GM23338 (cell line): ENCODE results near the gene SLIT1. TPM values are rescaled to one million over a fixed set of nuclear protein-coding genes. Genes with fewer than 3 reads are reported as not detected.

Experiments used
- ATAC-seq: fragments of 200-7000 bp; cut with Tn5 transposase; 3 replicates; pipeline ENCODE4 v1.9.1; 2020
- DNase-seq: peaks from one replicate; pipeline ENCODE4 v3.0.0-alpha.2; 2015; ENCODE audit warnings: low spot score
- H2AFZ ChIP-seq: fragments of 200-600 bp; sonication (generic); 2 replicates; pipeline ENCODE4 v1.8.0; 2016; ENCODE audit warnings: antibody characterized with exemption, mild to moderate bottlenecking, moderate library complexity
- H3F3A ChIP-seq: fragments of 200-600 bp; sonication (generic); replicated peaks from 2 replicates; pipeline ENCODE4 v1.8.0; 2017; ENCODE audit warnings: antibody characterized with exemption, mixed run types, low read depth
- H3K27ac ChIP-seq: fragments of 200-600 bp; sonication (generic); 2 replicates; pipeline ENCODE4 v1.6.1; 2016; ENCODE audit warnings: low read depth
- H3K27me3 ChIP-seq: fragments of 200-600 bp; sonication (generic); 2 replicates; pipeline ENCODE4 v1.8.0; 2016; ENCODE audit warnings: mild to moderate bottlenecking, mixed run types, moderate library complexity; ENCODE audit not compliant: insufficient read depth
- H3K36me3 ChIP-seq: fragments of 200-600 bp; sonication (generic); 2 replicates; pipeline ENCODE4 v1.8.0; 2016; ENCODE audit warnings: mild to moderate bottlenecking; ENCODE audit not compliant: insufficient read depth
- H3K4me1 ChIP-seq: fragments of 200-600 bp; sonication (generic); 2 replicates; pipeline ENCODE4 v1.8.0; 2016; ENCODE audit warnings: mild to moderate bottlenecking, moderate library complexity; ENCODE audit not compliant: insufficient read depth
- H3K4me2 ChIP-seq: fragments of 200-600 bp; sonication (generic); 2 replicates; pipeline ENCODE4 v1.7.1; 2017; ENCODE audit warnings: mixed run types
- H3K4me3 ChIP-seq: fragments of 200-600 bp; sonication (generic); 2 replicates; pipeline ENCODE4 v1.6.1; 2016; ENCODE audit warnings: mixed run types
- H3K79me2 ChIP-seq: fragments of 200-600 bp; sonication (generic); replicated peaks from 2 replicates; pipeline ENCODE4 v1.8.0; 2017; ENCODE audit warnings: mild to moderate bottlenecking; ENCODE audit not compliant: insufficient read depth
- H3K9me2 ChIP-seq: fragments of 200-600 bp; sonication (generic); 2 replicates; pipeline ENCODE4 v1.8.0; 2017; ENCODE audit not compliant: insufficient read depth
- H4K20me1 ChIP-seq: fragments of 200-600 bp; sonication (generic); replicated peaks from 2 replicates; pipeline ENCODE4 v1.8.0; 2017; ENCODE audit warnings: mild to moderate bottlenecking; ENCODE audit not compliant: insufficient read depth
- H3K27ac Mint-ChIP-seq: 2 replicates; pipeline ENCODE4 v1.8.0; 2020; ENCODE audit warnings: inconsistent platforms, mild to moderate bottlenecking, moderate library complexity, mixed read lengths
- H3K27me3 Mint-ChIP-seq: 3 replicates; pipeline ENCODE4 v1.8.0; 2022; ENCODE audit warnings: low read depth, mild to moderate bottlenecking, moderate library complexity, mixed read lengths, inconsistent platforms; ENCODE audit not compliant: insufficient read depth, poor library complexity
- H3K36me3 Mint-ChIP-seq: 3 replicates; pipeline ENCODE4 v1.8.0; 2021; ENCODE audit warnings: low read depth, mild to moderate bottlenecking, inconsistent platforms, moderate library complexity, mixed read lengths
- H3K4me1 Mint-ChIP-seq: 3 replicates; pipeline ENCODE4 v1.8.0; 2020; ENCODE audit warnings: mild to moderate bottlenecking, inconsistent platforms, mixed read lengths
- H3K4me3 Mint-ChIP-seq: 3 replicates; pipeline ENCODE4 v1.8.0; 2021; ENCODE audit warnings: moderate library complexity, mild to moderate bottlenecking, inconsistent platforms, mixed read lengths
- H3K9me3 Mint-ChIP-seq: 3 replicates; pipeline ENCODE4 v1.8.0; 2020; ENCODE audit warnings: moderate library complexity, mild to moderate bottlenecking, inconsistent platforms, mixed read lengths
- EZH2phosphoT487 ChIP-seq: fragments of 200-600 bp; sonication (generic); IDR thresholded peaks from one replicate; pipeline ENCODE4 v1.8.1; 2018; ENCODE audit warnings: antibody characterized with exemption; ENCODE audit not compliant: unreplicated experiment
- JUNB ChIP-seq: IDR thresholded peaks from one replicate; pipeline ENCODE4 v1.6.1; 2016; ENCODE audit warnings: antibody characterized with exemption; ENCODE audit not compliant: unreplicated experiment
- STAT1 ChIP-seq: IDR thresholded peaks from one replicate; pipeline ENCODE4 v1.6.1; 2016; ENCODE audit warnings: antibody characterized with exemption; ENCODE audit not compliant: unreplicated experiment
- ZNF331 ChIP-seq: fragments of 250-450 bp; sonication (Bioruptor Pico); IDR thresholded peaks from 2 replicates; pipeline ENCODE4 v1.5.0; 2020; ENCODE audit warnings: low read depth, mild to moderate bottlenecking, moderate library complexity
- ZNF462 ChIP-seq: fragments of 250-450 bp; sonication (Bioruptor Pico); IDR thresholded peaks from 2 replicates; pipeline ENCODE4 v1.5.0; 2020; ENCODE audit warnings: mild to moderate bottlenecking, moderate library complexity
- polyA plus RNA-seq: library from polyadenylated mRNA; unstranded; fragments of >200 nt; fragmentation: Nextera tagmentation; extraction: Ambion mirVana; gene quantifications from 2 replicates; pipeline ENCODE4 v1.2.1, GENCODE V29; 2016
- total RNA-seq: library from RNA; depleted of rRNA; stranded (reverse); fragments of >200 nt; shearing (Covaris generic); gene quantifications from 2 replicates; pipeline ENCODE4 v1.2.3, GENCODE V29; 2014
- TF ChIP-seq, protein P1 (sequence below), 2 experiments: fragments of 200-600 bp in 1 of 2; sonication (generic) in 1 of 2; conservative IDR thresholded peaks; 2 replicates each; pipeline versions ENCODE4 v1.5.1 to v1.6.1; 2016 to 2017; ENCODE audit warnings: antibody characterized with exemption in 2 of 2, low read depth in 2 of 2, mild to moderate bottlenecking in 2 of 2, moderate library complexity in 1 of 2
- TF ChIP-seq, protein P2 (sequence below): IDR thresholded peaks from one replicate; pipeline ENCODE4 v1.6.1; 2018; ENCODE audit warnings: antibody characterized with exemption; ENCODE audit not compliant: unreplicated experiment

The SLIT1 gene
- total and polyA plus RNA-seq, 2 experiments from 2014 or later = 0.76 to 1.7 TPM

GRCh38 chr10:96951954-96952353 lies 233.8 kb downstream of the SLIT1 start:
- no peaks in the 10 kb centered on the region for H3K27me3 ChIP-seq
- no peaks in the 10 kb centered on the region for H3K27me3 Mint-ChIP-seq
- H3K4me2 ChIP-seq = no peak overlapping the region
- peaks cover 16% of the 10 kb centered on the region; the same call in 2 of the 3 replicates for H3K36me3 Mint-ChIP-seq
- H3K79me2 ChIP-seq = no peaks in the 10 kb centered on the region
- no peaks in the 10 kb centered on the region for H3K9me3 Mint-ChIP-seq
- no peaks in the 10 kb centered on the region for H3K4me1 ChIP-seq
- H3K36me3 ChIP-seq = no peaks in the 10 kb centered on the region
- H3K9me2 ChIP-seq = no peaks in the 10 kb centered on the region
- TF ChIP-seq ZNF331 (no peak), EZH2phosphoT487 (no peak), ZNF462 (no peak), STAT1 (no peak), JUNB (no peak)
- TF ChIP-seq, protein P1, sequence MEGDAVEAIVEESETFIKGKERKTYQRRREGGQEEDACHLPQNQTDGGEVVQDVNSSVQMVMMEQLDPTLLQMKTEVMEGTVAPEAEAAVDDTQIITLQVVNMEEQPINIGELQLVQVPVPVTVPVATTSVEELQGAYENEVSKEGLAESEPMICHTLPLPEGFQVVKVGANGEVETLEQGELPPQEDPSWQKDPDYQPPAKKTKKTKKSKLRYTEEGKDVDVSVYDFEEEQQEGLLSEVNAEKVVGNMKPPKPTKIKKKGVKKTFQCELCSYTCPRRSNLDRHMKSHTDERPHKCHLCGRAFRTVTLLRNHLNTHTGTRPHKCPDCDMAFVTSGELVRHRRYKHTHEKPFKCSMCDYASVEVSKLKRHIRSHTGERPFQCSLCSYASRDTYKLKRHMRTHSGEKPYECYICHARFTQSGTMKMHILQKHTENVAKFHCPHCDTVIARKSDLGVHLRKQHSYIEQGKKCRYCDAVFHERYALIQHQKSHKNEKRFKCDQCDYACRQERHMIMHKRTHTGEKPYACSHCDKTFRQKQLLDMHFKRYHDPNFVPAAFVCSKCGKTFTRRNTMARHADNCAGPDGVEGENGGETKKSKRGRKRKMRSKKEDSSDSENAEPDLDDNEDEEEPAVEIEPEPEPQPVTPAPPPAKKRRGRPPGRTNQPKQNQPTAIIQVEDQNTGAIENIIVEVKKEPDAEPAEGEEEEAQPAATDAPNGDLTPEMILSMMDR (conservative IDR thresholded peaks at IDR 0.05; ENCODE audit: low read depth in 2 of 2) = no peak
- TF ChIP-seq, protein P2, sequence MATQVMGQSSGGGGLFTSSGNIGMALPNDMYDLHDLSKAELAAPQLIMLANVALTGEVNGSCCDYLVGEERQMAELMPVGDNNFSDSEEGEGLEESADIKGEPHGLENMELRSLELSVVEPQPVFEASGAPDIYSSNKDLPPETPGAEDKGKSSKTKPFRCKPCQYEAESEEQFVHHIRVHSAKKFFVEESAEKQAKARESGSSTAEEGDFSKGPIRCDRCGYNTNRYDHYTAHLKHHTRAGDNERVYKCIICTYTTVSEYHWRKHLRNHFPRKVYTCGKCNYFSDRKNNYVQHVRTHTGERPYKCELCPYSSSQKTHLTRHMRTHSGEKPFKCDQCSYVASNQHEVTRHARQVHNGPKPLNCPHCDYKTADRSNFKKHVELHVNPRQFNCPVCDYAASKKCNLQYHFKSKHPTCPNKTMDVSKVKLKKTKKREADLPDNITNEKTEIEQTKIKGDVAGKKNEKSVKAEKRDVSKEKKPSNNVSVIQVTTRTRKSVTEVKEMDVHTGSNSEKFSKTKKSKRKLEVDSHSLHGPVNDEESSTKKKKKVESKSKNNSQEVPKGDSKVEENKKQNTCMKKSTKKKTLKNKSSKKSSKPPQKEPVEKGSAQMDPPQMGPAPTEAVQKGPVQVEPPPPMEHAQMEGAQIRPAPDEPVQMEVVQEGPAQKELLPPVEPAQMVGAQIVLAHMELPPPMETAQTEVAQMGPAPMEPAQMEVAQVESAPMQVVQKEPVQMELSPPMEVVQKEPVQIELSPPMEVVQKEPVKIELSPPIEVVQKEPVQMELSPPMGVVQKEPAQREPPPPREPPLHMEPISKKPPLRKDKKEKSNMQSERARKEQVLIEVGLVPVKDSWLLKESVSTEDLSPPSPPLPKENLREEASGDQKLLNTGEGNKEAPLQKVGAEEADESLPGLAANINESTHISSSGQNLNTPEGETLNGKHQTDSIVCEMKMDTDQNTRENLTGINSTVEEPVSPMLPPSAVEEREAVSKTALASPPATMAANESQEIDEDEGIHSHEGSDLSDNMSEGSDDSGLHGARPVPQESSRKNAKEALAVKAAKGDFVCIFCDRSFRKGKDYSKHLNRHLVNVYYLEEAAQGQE = no peak
- H3F3A ChIP-seq = no peaks in the 10 kb centered on the region
- no peak overlapping the region for H2AFZ ChIP-seq
- no peak for DNase-seq
- no peak for ATAC-seq
- no peak overlapping the region for H3K4me3 ChIP-seq
- H3K27ac Mint-ChIP-seq = no peak overlapping the region
- no peak overlapping the region for H3K27ac ChIP-seq
- no peaks in the 10 kb centered on the region; the same call in 1 of the 2 replicates for H4K20me1 ChIP-seq
- peaks cover 4% of the 10 kb centered on the region; the same call in 1 of the 3 replicates for H3K4me1 Mint-ChIP-seq
- H3K4me3 Mint-ChIP-seq = no peak overlapping the region
